Small intestine (tissue), 7 donors: Measurements from ENCODE around the gene SH2B2. TPM values are rescaled to one million over a fixed set of nuclear protein-coding genes. Genes with fewer than 3 reads are reported as not detected.

Experiments used
- DNase-seq, 2 donors: peaks; one replicate each; pipeline versions ENCODE4 v3.0.0 to v3.0.0-alpha.2; 2013
- FAIRE-seq: peaks from 2 replicates; lab custom pipeline; 2012; peaks lifted over from hg19 to GRCh38; lab: Jason Lieb, UNC
- H3K27ac ChIP-seq, 3 donors: one replicate each; pipeline ENCODE4 v1.5.1; 2013; ENCODE audit warnings: low read length in 2 of 3, mild to moderate bottlenecking in 2 of 3, control low read depth in 1 of 3, inconsistent platforms in 1 of 3, low read depth in 1 of 3, moderate library complexity in 1 of 3
- H3K27me3 ChIP-seq, 3 donors: one replicate each; pipeline ENCODE4 v1.6.1; 2013; ENCODE audit warnings: low read length in 3 of 3, inconsistent platforms in 1 of 3; ENCODE audit not compliant: control insufficient read depth in 3 of 3, insufficient read depth in 3 of 3
- H3K36me3 ChIP-seq, 3 donors: one replicate each; pipeline ENCODE4 v1.6.1; 2013; ENCODE audit warnings: low read length in 3 of 3, inconsistent platforms in 1 of 3, low read depth in 1 of 3, mild to moderate bottlenecking in 1 of 3, moderate library complexity in 1 of 3; ENCODE audit not compliant: control insufficient read depth in 3 of 3, insufficient read depth in 2 of 3
- H3K4me1 ChIP-seq, 3 donors: one replicate each; pipeline ENCODE4 v1.6.1; 2013; ENCODE audit warnings: low read length in 2 of 3, inconsistent platforms in 1 of 3, low read depth in 1 of 3, mild to moderate bottlenecking in 1 of 3, moderate library complexity in 1 of 3; ENCODE audit not compliant: control insufficient read depth in 3 of 3, insufficient read depth in 2 of 3
- H3K4me3 ChIP-seq, 3 donors: one replicate each; pipeline ENCODE4 v1.5.1; 2013; ENCODE audit warnings: low read length in 3 of 3, control low read depth in 1 of 3, inconsistent platforms in 1 of 3, low read depth in 1 of 3, mild to moderate bottlenecking in 1 of 3, moderate library complexity in 1 of 3
- H3K9me3 ChIP-seq, 2 donors: one replicate each; pipeline ENCODE4 v1.6.1; 2013; ENCODE audit warnings: low read depth in 1 of 2, low read length in 1 of 2; ENCODE audit not compliant: control insufficient read depth in 2 of 2, insufficient read depth in 1 of 2
- WGBS, 3 donors: extraction: QIAGEN DNeasy Blood & Tissue Kit; methylation state at CpG; one replicate each; pipeline ENCODE4 v1.1.7; 2013; 5-methylcytosine and 5-hydroxymethylcytosine counted together
- polyA plus RNA-seq, 4 donors: library from polyadenylated mRNA; stranded (reverse) in 3 of 4; unstranded in 1 of 4; fragments of 200-250 nt in 3 of 4; fragments of 120-200 nt in 1 of 4; gene quantifications; one replicate each; pipeline versions ENCODE4 v1.2.1 to v1.2.3, GENCODE V29; 2013
- donor health status: healthy with polysubstance abuse.
- donor health status: control.
- donor health status: control.
- donor health status: Bipolar disorder and iron deficiency.
- donor health status: healthy.

The SH2B2 gene
- polyA plus RNA-seq, 4 donors, result 0.67 to 2.5 (median 1.6) TPM

DNA sequence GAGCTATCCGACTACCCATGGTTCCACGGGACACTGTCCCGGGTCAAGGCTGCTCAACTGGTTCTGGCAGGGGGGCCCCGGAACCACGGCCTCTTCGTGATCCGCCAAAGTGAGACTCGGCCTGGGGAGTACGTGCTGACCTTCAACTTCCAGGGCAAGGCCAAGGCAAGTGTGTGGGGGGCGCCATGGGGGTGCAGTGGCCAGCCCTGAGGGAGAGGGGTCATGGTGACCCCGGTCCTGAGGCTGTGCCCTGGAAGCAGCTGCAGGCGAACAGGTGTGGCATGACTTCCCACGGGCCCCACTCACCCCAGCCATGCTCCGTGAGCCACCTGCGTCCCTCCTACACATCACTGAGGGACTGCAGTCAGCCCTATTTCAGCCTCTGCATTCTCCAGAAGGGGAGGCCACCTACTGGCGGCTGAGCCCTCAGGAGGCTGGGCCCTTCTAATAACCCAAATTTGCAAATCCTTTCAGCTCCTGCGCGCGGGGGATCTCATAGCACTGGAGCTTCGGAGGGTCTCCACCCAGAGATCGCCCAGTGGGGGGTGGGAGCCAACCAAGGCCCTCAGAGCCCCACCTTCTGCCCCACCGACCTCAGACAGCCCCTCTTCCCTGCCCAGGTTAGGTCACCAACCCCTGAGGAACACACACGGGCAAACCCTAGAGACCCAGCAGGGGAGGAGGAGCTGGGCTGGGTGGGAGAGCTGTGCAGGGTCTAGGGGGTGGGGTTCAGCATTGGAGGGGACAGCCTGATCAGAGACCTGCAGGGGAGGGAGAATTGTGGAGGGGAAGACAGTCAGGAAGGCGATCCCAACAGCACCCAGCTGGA lies 30.8 kb downstream of the SH2B2 start:
- Histone ChIP-seq H3K27ac (no peak overlapping the region), H3K9me3 (no peaks in the 10 kb centered on the region), H3K4me3 (no peak overlapping the region), H3K27me3 (peaks cover 0 to 6% (median 3%) of the 10 kb centered on the region in 3 donors), H3K4me1 (no peaks in the 10 kb centered on the region), H3K36me3 (peaks cover 0 to 17% (median 0%) of the 10 kb centered on the region in 3 donors)
- FAIRE-seq (no peak), DNase-seq (no peak)
- 86 to 89% (median 87%) methylated on average over 22 to 24 of the region's 24 CpGs for WGBS, 3 donors

DNA sequence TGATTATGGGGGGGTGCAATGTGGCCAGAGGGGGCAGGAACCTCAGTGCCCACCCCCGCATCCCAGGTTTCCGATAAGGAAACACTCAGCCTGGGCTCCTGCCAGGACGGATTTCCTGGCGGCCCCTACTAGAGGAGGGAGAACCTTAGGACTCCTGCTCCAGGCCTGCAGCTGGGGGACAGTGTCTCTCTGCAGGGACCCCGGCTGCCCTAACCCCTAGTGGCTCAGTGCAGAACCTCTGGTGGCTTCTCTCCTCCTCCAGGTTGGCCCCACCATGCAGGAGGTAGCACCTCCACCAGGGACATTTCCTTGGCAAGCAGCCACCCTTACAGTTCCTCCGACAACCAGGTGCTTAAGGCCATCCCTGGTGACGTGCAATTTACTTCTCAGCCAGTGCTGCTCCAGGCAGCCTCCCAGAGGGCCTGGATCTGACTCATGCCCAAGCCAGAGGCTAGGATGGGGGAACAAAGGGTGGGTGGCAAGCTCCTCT lies 31.9 kb downstream of the SH2B2 start:
- DNase-seq, result peak in 1 of 2 donors; percentile 35
- 37 to 68% (median 55%) methylated on average over 6 to 7 of the region's 7 CpGs for WGBS, 3 donors
- no peaks in the 10 kb centered on the region for H3K9me3 ChIP-seq
- peaks cover 0 to 17% (median 0%) of the 10 kb centered on the region in 3 donors for H3K36me3 ChIP-seq
- H3K4me1 ChIP-seq, result no peaks in the 10 kb centered on the region
- H3K27ac ChIP-seq, result peak overlapping the region in 1 of 3 donors; percentile 12
- FAIRE-seq, result no peak
- H3K27me3 ChIP-seq, result peaks cover 0 to 10% (median 3%) of the 10 kb centered on the region in 3 donors
- H3K4me3 ChIP-seq, result no peak overlapping the region

DNA sequence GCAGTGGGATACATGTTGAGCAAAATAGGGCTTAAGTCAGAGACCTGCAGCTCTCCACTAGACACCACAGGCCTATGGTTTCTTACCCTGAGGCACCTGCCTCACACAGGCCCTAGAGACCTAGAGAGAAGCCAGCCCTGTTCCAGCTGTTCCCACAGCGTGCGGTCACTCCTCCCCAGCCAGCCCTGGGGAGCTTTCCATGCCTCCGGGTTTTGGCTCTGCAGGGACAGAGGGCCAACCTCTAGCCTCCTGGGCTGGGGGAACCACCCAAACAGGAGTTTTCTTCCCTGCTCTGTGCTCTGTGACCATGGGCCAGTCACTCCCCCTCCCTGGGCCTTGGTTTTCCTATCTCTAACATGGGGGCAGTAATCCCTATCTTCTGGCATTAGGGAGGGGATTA lies 33.0 kb downstream of the SH2B2 start:
- WGBS, 3 donors, result 93 to 95% (median 94%) methylated on average over 3 of the region's 3 CpGs
- Histone ChIP-seq H3K4me1 (no peaks in the 10 kb centered on the region), H3K36me3 (peaks cover 0 to 12% (median 0%) of the 10 kb centered on the region in 3 donors), H3K9me3 (no peaks in the 10 kb centered on the region), H3K4me3 (no peak overlapping the region), H3K27me3 (peaks cover 0 to 10% (median 3%) of the 10 kb centered on the region in 3 donors), H3K27ac (no peak overlapping the region)
- DNase-seq, result no peak
- no peak for FAIRE-seq

DNA sequence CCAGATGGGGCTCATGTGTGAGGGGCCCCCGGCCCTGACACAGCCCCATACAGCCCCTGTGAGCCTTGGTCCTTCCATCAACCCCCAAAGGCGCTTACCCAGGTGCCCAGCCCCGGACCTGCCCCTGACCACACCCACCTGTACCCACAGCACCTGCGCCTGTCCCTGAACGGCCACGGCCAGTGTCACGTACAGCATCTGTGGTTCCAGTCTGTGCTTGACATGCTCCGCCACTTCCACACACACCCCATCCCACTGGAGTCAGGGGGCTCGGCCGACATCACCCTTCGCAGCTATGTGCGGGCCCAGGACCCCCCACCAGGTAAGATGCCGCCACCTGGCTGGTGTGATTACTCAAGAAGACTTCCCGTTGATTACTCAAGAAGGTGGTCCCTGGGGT lies 33.5 kb downstream of the SH2B2 start:
- Histone ChIP-seq H3K36me3 (peaks cover 0 to 12% (median 0%) of the 10 kb centered on the region in 3 donors), H3K27me3 (peaks cover 0 to 10% (median 3%) of the 10 kb centered on the region in 3 donors), H3K4me1 (no peaks in the 10 kb centered on the region), H3K9me3 (no peaks in the 10 kb centered on the region), H3K4me3 (no peak overlapping the region), H3K27ac (no peak overlapping the region)
- DNase-seq, result no peak
- WGBS, 3 donors, result 89 to 92% (median 90%) methylated on average over 14 of the region's 14 CpGs
- FAIRE-seq, result no peak

DNA sequence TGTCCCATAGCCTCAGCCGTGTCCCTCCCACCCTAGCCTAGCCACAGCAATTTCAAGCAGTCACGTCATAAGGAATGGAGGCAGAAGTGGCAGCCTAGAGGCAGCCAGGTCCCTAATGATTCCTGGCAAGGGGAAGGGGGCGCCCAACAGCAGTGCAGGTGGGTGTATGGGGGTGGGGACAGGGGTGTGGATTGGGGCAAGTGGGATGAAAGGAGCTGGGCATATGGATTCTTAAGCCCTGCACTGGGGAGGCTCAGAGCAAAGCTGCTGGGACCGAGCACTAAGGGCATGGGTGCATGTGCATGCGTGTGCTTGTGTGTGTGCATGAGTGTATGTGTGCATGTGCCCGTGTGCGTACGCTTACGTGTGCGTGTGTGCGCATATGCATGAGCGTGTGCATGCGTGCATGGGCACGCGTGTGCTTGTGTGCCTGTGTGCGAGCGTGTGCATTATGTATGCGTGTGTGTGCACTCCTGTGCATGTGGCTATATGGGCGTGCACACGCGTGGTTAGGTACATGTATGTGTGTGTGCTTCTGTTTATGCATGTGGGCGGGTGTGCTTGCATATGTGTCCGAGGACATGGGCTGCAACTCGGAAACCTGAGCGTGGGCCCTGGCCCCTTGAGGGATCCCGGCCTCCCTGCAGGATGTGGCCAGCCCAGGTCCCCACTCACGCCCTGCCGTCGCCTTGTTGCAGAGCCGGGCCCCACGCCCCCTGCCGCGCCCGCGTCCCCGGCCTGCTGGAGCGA lies 34.1 kb downstream of the SH2B2 start:
- no peak for DNase-seq

DNA sequence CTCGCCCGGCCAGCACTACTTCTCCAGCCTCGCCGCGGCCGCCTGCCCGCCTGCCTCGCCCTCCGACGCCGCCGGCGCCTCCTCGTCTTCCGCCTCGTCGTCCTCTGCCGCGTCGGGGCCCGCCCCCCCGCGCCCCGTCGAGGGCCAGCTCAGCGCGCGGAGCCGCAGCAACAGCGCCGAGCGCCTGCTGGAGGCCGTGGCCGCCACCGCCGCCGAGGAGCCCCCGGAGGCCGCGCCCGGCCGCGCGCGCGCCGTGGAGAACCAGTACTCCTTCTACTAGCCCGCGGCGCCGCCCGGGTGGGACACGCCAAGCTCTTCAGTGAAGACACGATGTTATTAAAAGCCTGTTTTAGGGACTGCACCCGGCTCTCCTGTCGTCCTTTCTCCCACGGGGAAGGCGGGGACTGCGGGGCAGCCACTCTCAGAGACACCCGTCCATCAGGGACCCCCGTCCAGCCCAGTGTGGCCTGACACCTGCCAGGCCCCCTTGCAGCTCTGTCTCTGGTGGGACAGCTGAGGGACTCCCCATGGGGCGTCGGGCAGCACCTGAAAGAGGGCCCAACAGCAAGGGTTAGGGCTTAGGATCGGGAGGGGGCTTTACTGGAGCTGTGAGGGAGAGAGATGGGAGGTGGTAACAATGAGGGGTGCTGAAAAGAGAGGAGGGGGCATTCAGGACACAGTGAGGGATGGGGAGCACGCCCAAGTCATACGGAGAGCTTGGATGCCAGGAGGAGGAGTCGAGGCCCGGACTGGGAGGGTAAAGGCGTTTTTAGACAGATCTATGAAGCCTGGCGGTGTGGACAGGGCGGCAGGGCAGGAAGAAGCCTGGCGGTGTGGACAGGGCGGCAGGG lies 34.9 kb downstream of the SH2B2 start:
- peak overlapping the region in 1 of 3 donors; percentile 22 for H3K4me3 ChIP-seq
- DNase-seq, result peak; percentile 28 to 50
- WGBS, 3 donors, result 19 to 31% (median 28%) methylated on average over 46 to 73 of the region's 73 CpGs
- no peaks in the 10 kb centered on the region for H3K4me1 ChIP-seq
- no peak for FAIRE-seq
- no peaks in the 10 kb centered on the region for H3K9me3 ChIP-seq
- H3K36me3 ChIP-seq, result peaks cover 0 to 12% (median 0%) of the 10 kb centered on the region in 3 donors
- peak overlapping the region in 1 of 3 donors; percentile 53 for H3K27ac ChIP-seq
- peaks cover 0 to 10% (median 3%) of the 10 kb centered on the region in 3 donors for H3K27me3 ChIP-seq

More for the DNA sequence above, 34.1 kb downstream of the SH2B2 start:
- Histone ChIP-seq H3K36me3 (peaks cover 0 to 12% (median 0%) of the 10 kb centered on the region in 3 donors), H3K4me1 (no peaks in the 10 kb centered on the region), H3K9me3 (no peaks in the 10 kb centered on the region), H3K27ac (no peak overlapping the region), H3K27me3 (peaks cover 0 to 10% (median 3%) of the 10 kb centered on the region in 3 donors), H3K4me3 (peak overlapping the region in 1 of 3 donors; percentile 22)
- FAIRE-seq, result no peak
- 68 to 74% (median 71%) methylated on average over 30 to 37 of the region's 37 CpGs for WGBS, 3 donors

DNA sequence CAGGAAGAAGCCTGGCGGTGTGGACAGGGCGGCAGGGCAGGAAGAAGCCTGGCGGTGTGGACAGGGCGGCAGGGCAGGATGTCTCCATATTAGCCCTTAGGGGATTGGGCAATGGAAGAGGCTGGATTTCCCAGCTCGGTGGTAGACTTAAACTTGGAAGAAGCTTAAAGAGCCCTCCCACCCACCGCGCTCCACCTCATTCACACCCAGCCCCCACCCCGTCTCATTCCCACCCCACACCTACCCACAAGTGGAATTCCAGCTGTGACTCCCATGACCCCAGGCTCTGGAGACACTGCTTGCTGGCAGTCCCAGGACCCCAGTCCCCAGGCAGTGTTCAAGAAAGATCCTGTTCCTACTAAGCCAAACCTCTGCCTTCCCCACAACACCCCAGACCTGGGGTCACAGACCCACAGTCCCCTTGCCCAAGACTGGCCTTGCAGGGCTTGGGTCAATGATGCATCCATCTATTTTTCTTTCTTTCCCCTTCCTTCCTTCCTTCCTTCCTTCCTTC lies 35.6 kb downstream of the SH2B2 start:
- no peak for FAIRE-seq
- Histone ChIP-seq H3K27ac (no peak overlapping the region), H3K27me3 (peaks cover 0 to 10% (median 3%) of the 10 kb centered on the region in 3 donors), H3K36me3 (peaks cover 0 to 11% (median 0%) of the 10 kb centered on the region in 3 donors), H3K4me1 (no peaks in the 10 kb centered on the region), H3K4me3 (no peak overlapping the region), H3K9me3 (no peaks in the 10 kb centered on the region)
- 40 to 78% (median 68%) methylated on average over 5 to 8 of the region's 8 CpGs for WGBS, 3 donors
- DNase-seq, result no peak
